EL (cell line): Measurements from ENCODE around the gene TRIM29.

Experiments used
- DNase-seq: peaks from one replicate; pipeline ENCODE4 v3.0.0-alpha.2; 2016

The TRIM29 gene

DNA sequence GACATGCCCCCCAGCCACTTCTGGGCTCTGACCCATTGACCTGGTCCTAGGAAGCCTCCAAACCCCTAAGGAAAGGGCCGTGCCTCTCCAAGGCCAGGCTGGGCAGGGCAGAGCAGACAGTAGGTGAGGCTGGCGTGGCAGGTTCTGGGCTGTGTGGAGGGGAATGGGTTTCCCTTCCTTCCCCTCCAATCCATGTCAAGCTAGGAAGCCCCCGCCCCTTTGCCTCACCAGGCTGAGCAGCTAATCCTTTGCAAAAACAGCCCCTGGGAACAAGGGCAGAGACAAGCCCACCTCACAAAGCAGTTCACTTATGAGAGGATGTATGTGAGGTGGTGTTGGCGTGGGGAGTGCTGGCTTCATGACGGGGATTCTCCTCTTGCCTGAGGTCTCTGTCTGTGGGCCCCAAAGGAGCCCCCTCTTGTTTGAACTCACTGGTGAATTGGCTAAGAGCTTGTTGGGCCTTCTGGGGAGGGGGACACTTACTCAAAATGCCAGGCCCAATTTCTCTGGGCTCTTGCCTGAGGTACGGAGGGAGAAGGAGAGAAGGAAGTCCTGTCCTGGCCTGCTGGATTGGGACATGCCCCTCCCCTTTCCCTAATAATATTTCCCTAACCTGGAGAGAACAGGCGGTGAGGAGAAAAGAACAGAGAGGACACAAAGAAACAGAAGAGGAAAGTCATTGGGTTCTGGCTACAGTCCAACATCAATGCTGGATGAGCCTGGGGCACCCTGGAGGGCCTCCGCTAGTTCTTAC is 1.6 kb upstream of the TRIM29 start:
- DNase-seq: no peak

DNA sequence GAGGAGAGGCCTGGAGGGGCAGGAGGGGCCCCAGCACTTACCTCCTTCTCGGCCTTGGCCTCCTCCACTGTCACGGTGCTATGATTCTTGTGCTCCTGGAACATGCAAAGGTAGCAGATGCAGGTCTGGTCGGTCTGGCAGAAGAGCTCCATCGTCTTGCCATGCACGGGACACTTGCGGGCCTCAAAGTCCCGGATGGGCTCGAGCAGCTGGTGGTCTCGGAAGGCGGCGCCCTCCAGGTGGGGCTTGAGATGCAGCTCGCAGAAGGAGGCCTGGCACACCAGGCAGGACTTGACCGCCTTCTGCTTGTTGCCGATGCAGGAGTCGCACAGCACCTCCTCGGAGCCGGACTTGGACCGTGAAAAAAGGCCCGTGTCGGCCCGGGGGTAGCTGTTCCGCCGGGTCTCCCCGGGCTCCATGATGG is 714 bp downstream of the TRIM29 start:
- no peak for DNase-seq

DNA sequence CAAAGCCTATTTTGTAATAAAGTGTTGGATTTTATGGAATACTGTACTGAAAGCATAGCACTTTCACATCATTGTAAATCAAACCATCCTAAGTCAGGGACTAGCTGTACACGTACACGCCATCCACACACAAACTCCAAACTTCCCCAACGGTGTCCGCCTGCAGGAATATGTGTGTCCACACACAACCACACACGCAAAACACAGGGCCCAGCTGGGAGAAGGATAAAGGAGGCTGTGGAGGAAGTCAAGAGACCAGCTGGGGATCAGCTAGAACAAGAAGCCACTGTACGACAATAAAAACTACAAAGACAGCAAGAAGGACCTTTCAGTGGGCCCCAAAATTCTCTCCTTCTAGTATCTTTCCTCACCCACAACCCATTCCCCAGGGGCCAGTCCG is 1.6 kb downstream of the TRIM29 start:
- no peak for DNase-seq

DNA sequence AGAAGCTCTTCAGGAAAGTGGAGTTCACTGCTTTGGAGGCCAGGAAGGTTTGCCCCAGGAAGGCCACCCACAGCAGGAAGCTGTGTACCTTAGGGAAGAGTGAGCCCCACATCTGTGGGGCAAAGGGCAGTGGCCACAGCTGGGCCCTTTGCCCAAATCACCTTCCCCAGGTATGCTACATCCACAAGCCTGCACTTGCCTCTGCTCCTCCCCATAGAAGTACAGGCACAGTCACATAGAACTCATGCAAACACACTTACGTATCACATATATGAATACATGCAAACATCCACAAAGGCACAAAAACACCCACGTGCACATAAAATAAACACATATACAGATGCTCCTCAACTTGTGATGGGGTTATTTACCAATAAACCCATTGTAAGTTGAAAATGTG is 2.1 kb downstream of the TRIM29 start:
- DNase-seq: no peak

DNA sequence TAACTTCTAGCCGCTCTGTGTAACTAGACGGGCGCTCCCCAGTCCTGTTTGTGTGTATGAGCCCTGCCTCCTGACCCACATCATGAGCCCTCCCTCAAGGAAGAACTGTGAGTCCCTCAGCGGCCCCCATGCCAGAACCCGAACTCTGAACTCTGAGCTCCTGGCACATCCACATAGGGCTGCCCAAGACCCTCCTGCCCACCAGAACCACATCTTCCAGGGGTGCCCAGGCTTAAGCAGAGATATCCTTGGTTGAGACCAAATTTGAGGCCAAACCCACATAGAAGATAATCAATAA is 3.0 kb downstream of the TRIM29 start:
- DNase-seq: no peak

DNA sequence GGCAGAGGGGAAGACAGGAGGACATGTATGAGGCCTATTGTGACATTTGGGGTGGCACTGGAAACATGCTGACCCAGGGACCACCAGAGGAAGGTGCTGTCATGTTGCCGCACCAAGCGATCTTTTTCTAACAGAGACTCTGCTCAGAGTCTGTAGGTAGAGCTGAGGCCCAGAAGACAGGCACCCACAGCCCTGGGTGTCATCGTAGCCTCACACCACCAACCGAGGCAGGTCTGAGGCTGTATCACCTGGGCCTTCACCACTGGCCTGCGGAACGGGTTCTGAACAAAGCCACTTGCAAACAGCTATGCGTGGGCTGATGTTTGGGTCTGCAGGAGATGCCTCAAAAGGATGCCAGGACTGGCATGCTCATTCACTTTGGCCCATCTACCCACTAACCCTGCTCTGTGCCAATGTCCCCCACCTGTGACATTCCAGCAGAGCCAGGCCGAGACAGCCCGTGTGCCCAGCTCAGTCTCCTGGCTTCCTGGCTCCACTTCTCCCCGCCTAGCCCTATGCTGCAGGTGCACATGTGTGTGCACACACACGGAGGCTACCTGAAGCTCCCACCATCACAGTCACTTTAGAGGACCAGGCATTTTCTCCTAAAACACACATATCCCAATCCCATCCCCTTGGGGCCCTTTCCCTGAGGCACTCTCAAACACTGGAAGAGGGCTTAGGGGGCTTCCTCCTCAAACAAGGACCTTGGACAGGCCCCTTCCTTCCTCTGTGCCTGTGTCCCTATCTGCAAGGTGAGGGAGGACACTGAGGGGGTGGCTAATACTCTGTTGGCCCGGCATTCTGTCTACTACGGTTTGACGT is 3.6 kb downstream of the TRIM29 start:
- no peak for DNase-seq

DNA sequence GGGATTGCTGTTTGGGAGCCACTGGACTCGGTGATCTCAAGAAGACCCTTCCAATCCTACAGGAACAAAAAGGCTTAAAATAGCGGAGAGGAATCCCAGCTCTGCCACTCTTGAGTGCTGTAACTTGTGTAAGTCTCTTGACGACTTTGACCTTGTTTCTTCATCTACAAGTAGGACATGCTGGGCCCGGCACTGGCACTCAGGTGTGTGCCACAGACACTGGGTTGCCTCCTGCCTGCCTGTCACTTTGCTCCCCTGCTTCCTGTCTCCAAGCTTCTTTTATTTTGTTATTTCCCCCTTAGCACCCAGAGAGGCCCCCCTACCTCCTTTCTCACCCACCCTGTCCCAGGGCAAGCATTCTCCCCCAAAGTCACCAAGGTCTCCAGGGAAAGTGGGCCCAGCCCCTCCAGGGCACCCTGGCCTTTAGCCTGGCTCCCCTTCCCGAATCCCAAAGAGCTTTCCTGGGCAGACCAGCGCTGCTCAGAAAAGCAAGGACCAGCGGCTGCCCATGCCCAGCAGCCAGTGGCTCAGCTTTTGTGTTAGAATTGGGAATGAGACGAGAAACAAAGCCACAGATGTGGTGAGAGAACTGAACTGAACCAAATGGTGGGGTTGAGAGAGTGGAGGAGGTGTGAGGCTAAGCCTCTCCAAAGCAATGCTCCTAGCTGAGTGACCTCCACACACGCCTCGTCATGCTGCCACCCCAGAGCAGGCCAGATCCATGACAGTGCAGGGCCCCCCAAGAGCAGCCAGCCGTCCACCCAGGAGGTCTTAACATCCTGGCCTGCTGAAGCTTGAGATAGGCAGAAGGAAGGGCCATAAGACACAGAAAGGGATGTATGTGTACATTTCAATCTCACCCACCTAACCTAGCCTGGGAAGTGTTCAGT is 4.5 kb downstream of the TRIM29 start:
- DNase-seq: no peak

DNA sequence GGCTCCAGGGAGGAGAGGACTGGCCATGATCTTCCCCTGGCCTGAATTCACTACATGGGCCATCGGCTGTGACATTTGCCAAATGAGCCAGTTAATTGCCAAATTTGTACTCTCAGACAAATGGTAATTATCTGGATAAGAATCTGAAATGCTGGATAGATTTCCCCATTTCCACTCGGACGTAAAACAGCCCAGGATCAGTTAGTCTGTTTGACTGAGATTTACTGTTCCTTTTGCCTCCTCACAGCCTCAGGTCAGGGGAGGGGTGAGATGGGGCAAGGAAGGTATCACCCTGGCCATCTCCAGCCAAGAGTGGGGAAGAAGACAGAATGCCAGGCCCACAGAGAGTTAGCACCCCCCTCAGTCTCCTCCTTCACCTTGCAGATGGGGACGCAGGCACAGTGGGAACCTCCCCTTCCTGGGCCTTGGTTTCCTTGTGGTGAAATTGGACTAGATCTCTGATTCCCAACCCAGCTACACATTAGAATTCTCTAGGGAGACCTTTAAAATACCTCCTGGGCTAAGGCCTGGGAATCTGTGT is 5.2 kb downstream of the TRIM29 start:
- no peak for DNase-seq

DNA sequence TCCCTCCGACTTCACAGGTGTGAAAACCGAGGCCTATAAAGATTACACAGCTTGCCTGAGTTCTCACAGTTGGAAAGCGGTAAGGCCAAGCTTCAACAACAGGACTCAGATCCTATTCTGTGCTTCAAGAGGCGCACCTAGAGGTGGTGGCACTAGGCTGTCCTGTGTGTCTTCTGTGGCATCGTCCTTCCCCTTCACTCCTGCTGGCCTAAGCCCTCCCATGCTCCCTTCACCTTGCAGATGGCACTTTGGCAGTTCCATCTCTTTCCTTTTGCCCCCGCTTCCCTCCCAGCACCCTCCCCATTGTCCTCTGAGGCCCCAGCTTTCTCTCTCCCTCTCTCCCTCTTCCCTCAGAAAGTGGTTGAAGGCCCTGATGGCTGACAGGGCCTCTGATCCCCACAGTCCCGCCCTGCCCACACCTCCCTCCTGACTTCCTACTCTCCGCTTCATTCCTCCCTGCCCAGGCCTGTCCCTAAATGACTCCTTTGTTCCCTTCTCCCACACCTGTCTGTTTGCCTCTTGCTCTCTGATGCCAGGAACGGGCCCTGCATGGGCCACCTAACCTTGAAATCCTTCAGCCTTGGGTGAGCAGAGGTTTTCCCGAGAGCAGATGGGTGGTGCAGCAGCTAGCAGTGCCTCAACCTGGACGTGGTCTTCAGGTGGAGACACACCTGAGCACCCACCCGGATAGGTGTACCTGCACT is 5.8 kb downstream of the TRIM29 start:
- DNase-seq: no peak

DNA sequence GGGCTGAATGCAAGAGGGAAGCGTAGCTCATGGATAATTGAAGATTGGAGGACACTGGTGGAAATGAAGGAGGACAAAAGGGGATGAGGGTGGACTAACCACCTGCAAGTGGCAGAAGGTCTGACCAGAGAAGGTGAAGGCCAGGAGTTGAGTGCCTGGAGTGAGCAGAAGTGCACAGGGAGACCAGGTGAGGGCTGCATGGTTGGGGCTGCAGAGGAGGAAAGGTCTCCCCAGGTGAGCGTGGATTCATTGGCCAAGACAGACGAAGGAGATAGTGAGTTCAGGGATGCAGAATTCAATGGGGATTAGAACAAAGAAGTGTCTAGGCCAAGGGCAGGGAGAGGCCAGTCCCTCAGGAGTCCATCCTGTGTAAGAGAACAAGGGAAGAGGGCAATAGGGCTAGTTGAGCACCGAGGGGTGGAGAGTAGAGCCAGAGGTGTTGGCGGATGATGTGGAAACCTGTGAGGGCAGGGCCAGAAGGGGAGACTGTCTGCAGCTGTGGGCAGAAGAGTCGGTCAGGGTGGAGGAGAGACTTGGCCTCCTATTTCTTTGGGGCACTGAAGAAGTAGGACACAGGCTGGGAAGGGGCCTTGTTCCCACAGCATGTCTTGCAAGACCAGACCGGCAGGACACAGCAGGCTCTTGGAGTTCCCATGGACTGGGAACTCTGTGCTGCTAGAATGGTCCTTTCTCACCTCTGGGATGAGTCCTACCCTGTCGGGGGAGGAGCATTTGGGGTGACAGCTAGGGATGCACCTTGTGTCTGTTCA is 6.7 kb downstream of the TRIM29 start:
- DNase-seq: no peak

DNA sequence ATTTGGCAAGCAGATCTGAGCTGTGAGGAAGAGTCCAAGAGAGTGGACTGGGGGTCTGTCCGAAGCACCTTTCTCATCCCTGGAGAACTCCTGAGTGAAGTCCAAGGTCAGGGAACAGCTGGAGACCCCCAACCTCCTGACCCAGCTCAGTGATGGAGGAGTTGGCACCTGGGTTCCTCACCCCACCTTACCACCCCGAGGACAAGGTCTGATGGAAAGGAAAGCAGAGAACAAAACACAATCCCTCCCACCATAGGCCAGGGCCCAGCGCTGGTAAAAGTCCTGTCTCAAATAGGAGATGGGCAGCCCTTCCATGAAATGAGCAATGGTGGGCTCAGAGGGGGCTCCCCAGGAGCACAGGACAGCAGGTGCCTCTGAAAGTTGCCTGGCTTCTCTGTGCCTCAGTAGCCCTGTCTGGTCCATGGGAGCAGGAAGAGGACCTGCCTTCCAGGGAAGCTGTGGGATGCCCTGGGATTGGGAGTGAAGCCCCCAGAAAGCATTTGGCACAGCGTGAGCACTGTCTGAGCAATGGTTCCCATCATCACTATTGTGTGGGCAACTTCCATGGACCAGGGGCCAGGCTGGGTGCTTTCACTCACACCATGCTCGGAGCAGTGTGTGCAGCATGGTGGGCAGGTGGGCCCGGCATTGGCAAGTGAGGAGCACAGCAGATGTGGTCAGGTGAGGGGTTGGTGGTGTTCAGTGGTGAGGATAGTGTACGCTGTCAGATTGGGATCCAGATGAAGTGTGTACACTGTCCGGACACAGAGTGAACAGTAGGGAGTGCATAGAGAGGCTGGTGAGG is 7.5 kb downstream of the TRIM29 start:
- DNase-seq: no peak

DNA sequence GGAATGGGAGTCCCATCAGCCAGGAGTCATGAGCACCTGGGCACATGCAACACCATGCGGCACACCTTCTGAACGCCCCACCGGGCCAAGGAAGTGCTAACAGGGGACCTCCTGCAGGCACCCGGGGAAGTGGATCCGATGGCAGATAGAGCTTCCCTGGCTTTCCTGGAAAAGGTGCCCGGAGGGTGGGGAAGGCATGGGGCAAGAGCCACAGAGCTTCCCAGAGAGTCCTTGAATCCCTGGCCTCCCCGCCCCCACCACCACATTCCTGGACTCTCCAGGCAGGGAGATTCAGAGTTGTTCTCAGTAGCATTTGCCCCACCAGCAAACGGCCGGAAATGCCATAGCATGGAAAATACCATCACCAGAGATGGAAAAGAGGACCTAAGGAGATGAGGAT is 8.3 kb downstream of the TRIM29 start:
- DNase-seq: no peak

DNA sequence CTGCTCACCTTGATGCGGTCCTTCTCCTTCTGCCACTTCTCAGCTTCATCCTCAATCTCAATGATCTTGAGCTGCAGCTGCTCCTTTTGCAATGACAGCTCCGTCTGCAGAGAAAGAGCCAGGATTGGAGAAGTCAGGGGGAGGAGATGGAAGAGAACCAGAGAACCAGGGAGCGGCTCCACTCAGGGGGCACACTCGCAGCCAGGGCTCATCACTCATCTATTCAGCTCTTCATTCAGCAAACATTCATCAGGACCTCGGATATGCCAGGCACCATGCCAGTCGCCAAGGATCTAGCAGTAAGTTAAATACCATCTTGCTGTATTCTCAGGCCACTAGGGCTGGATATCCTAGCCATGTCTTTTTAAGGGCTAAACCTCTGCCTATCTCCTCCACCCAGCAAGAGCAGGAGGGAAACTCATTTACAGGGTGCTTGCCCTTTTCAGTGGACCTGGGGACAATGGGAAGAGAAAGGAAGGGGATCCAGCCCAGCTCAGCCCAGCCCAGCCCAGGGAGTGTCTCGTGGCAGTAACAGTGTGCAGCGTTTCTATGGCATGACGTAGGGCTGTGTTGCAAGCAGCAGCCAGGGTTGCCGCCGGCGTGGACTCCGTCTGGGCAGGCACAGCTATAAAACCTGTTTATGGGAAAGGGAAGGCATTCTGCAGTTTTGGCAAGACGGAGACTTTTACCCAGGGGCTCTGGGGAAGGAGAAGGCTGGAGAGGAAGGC is 9.4 kb downstream of the TRIM29 start:
- peak; percentile 63 for DNase-seq

DNA sequence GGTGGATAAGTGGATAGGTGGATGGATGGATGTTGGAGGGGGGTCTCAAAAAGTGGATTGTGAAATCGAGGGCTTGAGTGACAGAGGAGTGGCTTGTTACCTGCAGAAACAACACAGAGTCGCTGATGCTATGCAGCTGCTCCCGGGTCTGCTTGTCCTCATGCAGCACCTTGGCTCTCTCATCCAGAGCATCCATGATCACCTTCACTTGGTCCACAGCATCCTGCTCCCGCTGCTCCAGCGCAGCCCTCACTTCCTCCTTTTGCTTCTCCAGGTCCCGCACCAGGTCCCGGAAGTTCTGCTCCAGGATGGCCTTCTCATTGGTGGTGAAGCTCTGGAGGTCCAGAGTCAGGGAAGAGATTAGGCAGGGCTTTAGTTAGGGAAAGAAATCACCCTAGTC is 10.7 kb downstream of the TRIM29 start:
- no peak for DNase-seq

DNA sequence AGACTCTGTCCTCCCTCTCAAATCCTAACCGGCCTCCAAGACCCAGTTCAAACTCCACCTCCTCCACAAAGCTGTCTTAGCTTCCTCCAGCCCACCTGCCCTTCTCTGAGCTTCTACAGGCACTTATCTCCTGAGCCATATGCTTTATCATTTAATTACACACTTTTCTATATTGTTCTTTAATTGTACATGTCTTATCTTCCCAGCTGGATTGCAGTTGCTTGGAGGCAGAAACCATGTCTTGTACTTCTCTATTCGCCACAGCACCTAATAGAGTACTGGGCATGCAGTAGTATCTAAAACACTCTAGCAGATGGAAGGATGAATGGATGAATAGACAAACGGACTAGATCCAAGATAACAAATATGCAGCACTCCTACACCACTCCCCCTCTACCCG is 11.3 kb downstream of the TRIM29 start:
- no peak for DNase-seq

DNA sequence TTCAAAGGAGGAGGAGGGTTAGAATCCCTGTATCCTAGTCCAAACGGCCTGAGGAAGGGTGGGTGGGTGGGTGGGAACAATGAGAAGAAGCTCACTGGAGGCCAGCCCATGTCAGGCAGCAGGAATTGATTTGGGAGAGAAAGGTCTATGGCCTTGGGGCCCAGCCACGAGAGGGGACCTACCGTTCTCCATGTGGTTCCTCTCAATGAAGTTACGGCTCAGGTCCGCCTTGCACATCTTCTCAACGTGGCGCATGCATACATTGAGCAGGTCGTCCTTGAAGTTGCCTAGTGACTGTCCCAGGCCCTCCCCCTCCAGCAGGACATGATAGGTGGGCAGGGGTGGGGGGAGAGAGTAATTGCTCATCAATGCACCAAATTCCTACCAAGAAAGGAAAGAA is 12.4 kb downstream of the TRIM29 start:
- no peak for DNase-seq

DNA sequence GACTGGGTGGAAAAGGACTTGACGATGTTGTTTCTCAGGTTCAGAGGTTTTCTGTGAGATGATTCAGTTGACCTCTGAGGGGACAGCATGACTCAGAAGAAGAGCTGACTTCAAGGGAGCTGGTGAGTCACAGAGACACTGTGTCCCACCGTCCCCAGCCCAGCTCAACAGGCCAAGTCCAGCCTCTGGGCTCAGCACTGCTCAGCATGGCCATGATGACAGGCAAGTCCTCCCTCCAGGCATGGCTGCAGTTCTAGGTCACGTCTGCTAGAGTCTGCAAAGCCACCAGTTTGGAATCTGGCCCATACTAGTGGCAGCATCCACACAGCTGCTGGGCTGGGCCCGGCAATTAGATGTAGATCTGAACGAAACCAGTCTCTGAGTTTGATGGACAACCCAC is 12.9 kb downstream of the TRIM29 start:
- DNase-seq: peak; percentile 68

DNA sequence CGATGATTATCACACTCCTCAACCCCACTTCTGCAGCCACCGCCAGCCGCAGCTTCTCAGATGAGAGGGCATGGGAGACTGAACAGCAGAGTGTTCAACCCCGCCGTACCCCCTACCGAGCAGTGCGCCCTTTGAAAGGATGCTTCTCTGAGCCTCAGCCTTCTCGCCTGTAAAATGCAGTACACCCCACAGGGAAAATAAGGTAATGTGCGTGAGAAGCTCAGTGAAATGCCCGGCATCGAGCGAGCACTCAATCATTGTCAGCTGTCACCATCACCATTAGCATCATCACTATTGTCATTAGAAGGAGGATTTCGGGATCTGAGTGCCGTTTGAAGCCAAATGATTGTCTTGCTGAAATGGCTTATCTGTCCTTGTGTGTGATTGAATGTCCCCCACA is 13.6 kb downstream of the TRIM29 start:
- no peak for DNase-seq

DNA sequence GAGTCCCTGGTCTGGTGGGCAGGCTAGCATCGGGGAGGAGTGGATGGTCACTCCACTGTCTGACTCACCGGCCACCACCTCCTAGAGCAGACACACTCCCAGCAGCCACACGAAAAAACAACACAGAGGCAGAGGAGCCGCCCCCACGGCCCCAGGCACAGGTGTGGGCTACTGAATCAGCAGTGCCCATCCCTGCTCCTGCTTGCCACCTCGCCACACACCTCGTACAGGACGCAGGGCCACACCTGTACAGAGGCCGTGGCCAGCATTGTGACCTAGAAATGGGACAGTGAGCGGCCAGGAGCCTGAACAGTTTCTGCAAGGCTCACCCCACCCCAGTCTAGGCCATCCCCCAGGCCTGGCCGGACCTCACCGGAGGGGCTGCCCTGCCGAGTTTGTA is 14.0 kb downstream of the TRIM29 start:
- no peak for DNase-seq
